ENCODE results near the gene MYCL. TPM values are rescaled to one million over a fixed set of nuclear protein-coding genes. Genes with fewer than 3 reads are reported as not detected.

The MYCL gene, protein sequence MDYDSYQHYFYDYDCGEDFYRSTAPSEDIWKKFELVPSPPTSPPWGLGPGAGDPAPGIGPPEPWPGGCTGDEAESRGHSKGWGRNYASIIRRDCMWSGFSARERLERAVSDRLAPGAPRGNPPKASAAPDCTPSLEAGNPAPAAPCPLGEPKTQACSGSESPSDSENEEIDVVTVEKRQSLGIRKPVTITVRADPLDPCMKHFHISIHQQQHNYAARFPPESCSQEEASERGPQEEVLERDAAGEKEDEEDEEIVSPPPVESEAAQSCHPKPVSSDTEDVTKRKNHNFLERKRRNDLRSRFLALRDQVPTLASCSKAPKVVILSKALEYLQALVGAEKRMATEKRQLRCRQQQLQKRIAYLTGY
- total RNA-seq: 23.0 and 25.8 TPM in 2 replicates
- long read RNA-seq, partial matches to known transcripts: 0 of 9 reads
- long read RNA-seq, other reads (novel, unspliced or antisense): 9 of 9 reads

GRCh38 chr1:39901714-39902459 is at the start of gene MYCL:
Gene MYCL, minus strand, starts transcription at chr1:39901917. Its CDS starts 483 bp downstream, at chr1:39901434.
- H3K4me1 Mint-ChIP-seq: peaks cover 42% of the 10 kb centered on the region
- peaks cover 35% of the 10 kb centered on the region for H3K27me3 Mint-ChIP-seq (ENCODE audit: low read depth)
- no peaks in the 10 kb centered on the region for H3K36me3 Mint-ChIP-seq (ENCODE audit: low read depth)
- TF ChIP-seq, protein P1, sequence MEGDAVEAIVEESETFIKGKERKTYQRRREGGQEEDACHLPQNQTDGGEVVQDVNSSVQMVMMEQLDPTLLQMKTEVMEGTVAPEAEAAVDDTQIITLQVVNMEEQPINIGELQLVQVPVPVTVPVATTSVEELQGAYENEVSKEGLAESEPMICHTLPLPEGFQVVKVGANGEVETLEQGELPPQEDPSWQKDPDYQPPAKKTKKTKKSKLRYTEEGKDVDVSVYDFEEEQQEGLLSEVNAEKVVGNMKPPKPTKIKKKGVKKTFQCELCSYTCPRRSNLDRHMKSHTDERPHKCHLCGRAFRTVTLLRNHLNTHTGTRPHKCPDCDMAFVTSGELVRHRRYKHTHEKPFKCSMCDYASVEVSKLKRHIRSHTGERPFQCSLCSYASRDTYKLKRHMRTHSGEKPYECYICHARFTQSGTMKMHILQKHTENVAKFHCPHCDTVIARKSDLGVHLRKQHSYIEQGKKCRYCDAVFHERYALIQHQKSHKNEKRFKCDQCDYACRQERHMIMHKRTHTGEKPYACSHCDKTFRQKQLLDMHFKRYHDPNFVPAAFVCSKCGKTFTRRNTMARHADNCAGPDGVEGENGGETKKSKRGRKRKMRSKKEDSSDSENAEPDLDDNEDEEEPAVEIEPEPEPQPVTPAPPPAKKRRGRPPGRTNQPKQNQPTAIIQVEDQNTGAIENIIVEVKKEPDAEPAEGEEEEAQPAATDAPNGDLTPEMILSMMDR (conservative IDR thresholded peaks at IDR 0.05): peak; percentile 84
- H3K27ac Mint-ChIP-seq (ENCODE audit: unreplicated experiment): no peak within 1 kb of the TSS
- peak; percentile 70 for DNase-seq (ENCODE audit: low read depth, low spot score)
- peak within 1 kb of the TSS; percentile 96 for H3K4me3 Mint-ChIP-seq
- no peaks in the 10 kb centered on the region for H3K9me3 Mint-ChIP-seq

GRCh38 chr1:39949891-39950290 is 48.2 kb upstream of the MYCL start:
- DNase-seq (ENCODE audit: low read depth, low spot score): no peak
- Mint-ChIP-seq H3K9me3 (no peaks in the 10 kb centered on the region), H3K4me3 (no peak overlapping the region), H3K36me3 (ENCODE audit: low read depth) (no peaks in the 10 kb centered on the region), H3K4me1 (peaks cover 25% of the 10 kb centered on the region), H3K27ac (ENCODE audit: unreplicated experiment) (no peak overlapping the region), H3K27me3 (ENCODE audit: low read depth) (peaks cover 4% of the 10 kb centered on the region)
- TF ChIP-seq, protein P1 (conservative IDR thresholded peaks at IDR 0.05): no peak

DNA sequence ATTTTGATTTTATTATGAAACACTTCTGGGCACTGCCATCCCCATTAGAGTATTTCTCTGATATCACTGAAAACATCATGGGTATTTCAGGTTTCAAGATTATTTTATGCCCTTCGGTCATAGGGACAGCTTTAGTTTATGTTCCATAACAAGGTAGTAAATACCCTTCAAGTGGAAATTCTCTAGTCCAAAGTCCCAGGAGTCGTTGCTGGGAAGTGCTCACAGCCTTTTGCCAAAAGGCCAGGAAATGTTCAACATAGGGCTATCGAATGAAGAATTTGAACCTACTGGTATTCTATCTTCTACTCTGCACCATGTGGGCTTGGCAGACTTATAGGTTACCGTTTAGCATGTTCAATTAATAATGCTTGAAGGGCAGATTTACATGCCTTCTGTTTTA is 45.5 kb upstream of the MYCL start:
- H3K27me3 Mint-ChIP-seq (ENCODE audit: low read depth): no peaks in the 10 kb centered on the region

DNA sequence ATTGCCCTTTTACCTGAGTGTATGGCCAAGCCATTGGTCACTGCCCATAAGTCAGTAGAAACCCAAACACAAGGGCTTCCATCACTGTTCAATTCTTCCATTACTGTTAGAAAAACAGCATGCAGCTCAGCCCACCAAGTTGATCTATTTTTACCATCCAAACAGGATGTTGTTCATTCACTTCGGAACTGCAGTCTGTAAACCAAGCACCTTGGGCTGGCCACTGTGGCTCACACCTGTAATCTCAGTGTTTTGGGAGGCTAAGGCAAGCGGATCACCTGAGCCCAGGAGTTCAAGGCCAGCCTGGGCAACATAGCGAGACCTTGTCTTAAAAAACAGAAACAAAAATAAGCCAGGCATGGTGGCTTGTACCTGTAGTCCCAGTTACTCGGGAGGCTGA is 44.5 kb upstream of the MYCL start:
- H3K9me3 Mint-ChIP-seq: no peaks in the 10 kb centered on the region
- no peaks in the 10 kb centered on the region for H3K27me3 Mint-ChIP-seq (ENCODE audit: low read depth)
- H3K36me3 Mint-ChIP-seq (ENCODE audit: low read depth): no peaks in the 10 kb centered on the region
- TF ChIP-seq, protein P1 (conservative IDR thresholded peaks at IDR 0.05): no peak
- no peak for DNase-seq (ENCODE audit: low read depth, low spot score)
- no peak overlapping the region for H3K4me3 Mint-ChIP-seq
- no peak overlapping the region for H3K27ac Mint-ChIP-seq (ENCODE audit: unreplicated experiment)
- no peaks in the 10 kb centered on the region for H3K4me1 Mint-ChIP-seq

More for the DNA sequence above, 45.5 kb upstream of the MYCL start:
- no peak for DNase-seq (ENCODE audit: low read depth, low spot score)
- Mint-ChIP-seq H3K4me1 (peaks cover 7% of the 10 kb centered on the region), H3K27ac (ENCODE audit: unreplicated experiment) (no peak overlapping the region), H3K9me3 (no peaks in the 10 kb centered on the region), H3K4me3 (no peak overlapping the region), H3K36me3 (ENCODE audit: low read depth) (no peaks in the 10 kb centered on the region)
- TF ChIP-seq, protein P1 (conservative IDR thresholded peaks at IDR 0.05): no peak

GRCh38 chr1:39944410-39945112 is 42.8 kb upstream of the MYCL start:
- Mint-ChIP-seq H3K27ac (ENCODE audit: unreplicated experiment) (no peak overlapping the region), H3K4me1 (no peaks in the 10 kb centered on the region), H3K4me3 (no peak overlapping the region), H3K36me3 (ENCODE audit: low read depth) (no peaks in the 10 kb centered on the region), H3K9me3 (no peaks in the 10 kb centered on the region), H3K27me3 (ENCODE audit: low read depth) (no peaks in the 10 kb centered on the region)
- no peak for DNase-seq (ENCODE audit: low read depth, low spot score)
- TF ChIP-seq, protein P1 (conservative IDR thresholded peaks at IDR 0.05): no peak

Data from neural crest cell (in vitro differentiated cells).